HCT116 (cell line): ENCODE results near the gene RIPOR1.

Source experiments
- CEBPB ChIP-seq: IDR thresholded peaks from 2 replicates; pipeline ENCODE4 v1.6.1; 2012; ENCODE audit warnings: low read depth
- ELF1 ChIP-seq: IDR thresholded peaks from 2 replicates; pipeline ENCODE4 v1.6.1; 2012; ENCODE audit warnings: low read depth, borderline replicate concordance
- EZH2 ChIP-seq: fragments of 200-600 bp; sonication (generic); IDR thresholded peaks from 2 replicates; pipeline ENCODE4 v1.6.1; 2017; ENCODE audit warnings: antibody characterized with exemption, mixed run types
- FOSL1 ChIP-seq: IDR thresholded peaks from 2 replicates; pipeline ENCODE4 v1.6.1; 2012; ENCODE audit warnings: low read depth
- POLR2A ChIP-seq: IDR thresholded peaks from 2 replicates; pipeline ENCODE4 v1.7.0; 2011; ENCODE audit warnings: borderline replicate concordance; ENCODE audit not compliant: insufficient read depth, insufficient read length; ENCODE audit errors: extremely low read depth
- TCF7L2 ChIP-seq: IDR thresholded peaks from 2 replicates; pipeline ENCODE4 v1.7.0; 2011; ENCODE audit warnings: borderline replicate concordance, inconsistent platforms; ENCODE audit not compliant: insufficient read depth, insufficient read length; ENCODE audit errors: extremely low read depth
- TF ChIP-seq, protein P1 (sequence below), 3 experiments: fragments of 200-600 bp in 1 of 3; sonication (generic) in 1 of 3; IDR thresholded peaks in 2 of 3; conservative IDR thresholded peaks in 1 of 3; 2 replicates each; pipeline ENCODE4 v1.5.1; 2012 to 2017; ENCODE audit warnings: low read depth in 2 of 3, low read length in 2 of 3, antibody characterized with exemption in 1 of 3, borderline replicate concordance in 1 of 3, control low read depth in 1 of 3, mild to moderate bottlenecking in 1 of 3, mixed read lengths in 1 of 3, mixed run types in 1 of 3, moderate library complexity in 1 of 3; ENCODE audit not compliant: insufficient read depth in 1 of 3
- TF ChIP-seq, protein P2 (sequence below): IDR thresholded peaks from 2 replicates; pipeline ENCODE4 v1.6.1; 2012; ENCODE audit warnings: low read depth

DNA sequence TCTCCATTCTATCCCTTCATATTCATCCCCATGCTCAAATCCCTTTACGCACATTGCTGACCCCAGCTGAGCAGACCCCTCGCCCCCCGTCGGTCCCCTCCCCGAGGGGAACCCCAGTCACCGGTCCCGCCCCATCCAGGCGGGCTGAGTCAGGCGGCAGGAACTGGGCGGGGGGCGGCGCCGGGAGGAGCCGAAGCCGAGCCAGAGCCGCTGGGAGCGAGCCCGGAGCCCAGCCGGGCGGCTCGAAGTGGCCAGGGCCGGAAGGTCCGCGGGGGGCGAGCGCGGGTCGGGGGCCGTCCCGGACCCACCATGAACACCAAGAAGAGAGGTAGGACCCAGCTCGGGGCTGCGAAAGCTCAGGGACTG lies 8.6 kb downstream of the RIPOR1 start:
- TF ChIP-seq, protein P1, sequence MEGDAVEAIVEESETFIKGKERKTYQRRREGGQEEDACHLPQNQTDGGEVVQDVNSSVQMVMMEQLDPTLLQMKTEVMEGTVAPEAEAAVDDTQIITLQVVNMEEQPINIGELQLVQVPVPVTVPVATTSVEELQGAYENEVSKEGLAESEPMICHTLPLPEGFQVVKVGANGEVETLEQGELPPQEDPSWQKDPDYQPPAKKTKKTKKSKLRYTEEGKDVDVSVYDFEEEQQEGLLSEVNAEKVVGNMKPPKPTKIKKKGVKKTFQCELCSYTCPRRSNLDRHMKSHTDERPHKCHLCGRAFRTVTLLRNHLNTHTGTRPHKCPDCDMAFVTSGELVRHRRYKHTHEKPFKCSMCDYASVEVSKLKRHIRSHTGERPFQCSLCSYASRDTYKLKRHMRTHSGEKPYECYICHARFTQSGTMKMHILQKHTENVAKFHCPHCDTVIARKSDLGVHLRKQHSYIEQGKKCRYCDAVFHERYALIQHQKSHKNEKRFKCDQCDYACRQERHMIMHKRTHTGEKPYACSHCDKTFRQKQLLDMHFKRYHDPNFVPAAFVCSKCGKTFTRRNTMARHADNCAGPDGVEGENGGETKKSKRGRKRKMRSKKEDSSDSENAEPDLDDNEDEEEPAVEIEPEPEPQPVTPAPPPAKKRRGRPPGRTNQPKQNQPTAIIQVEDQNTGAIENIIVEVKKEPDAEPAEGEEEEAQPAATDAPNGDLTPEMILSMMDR (IDR thresholded peaks at IDR 0.05 in 2 of 3, conservative IDR thresholded peaks at IDR 0.05 in 1 of 3; ENCODE audit: borderline replicate concordance in 1 of 3, insufficient read depth in 1 of 3, low read depth in 2 of 3, low read length in 2 of 3), result no peak
- TF ChIP-seq, protein P2, sequence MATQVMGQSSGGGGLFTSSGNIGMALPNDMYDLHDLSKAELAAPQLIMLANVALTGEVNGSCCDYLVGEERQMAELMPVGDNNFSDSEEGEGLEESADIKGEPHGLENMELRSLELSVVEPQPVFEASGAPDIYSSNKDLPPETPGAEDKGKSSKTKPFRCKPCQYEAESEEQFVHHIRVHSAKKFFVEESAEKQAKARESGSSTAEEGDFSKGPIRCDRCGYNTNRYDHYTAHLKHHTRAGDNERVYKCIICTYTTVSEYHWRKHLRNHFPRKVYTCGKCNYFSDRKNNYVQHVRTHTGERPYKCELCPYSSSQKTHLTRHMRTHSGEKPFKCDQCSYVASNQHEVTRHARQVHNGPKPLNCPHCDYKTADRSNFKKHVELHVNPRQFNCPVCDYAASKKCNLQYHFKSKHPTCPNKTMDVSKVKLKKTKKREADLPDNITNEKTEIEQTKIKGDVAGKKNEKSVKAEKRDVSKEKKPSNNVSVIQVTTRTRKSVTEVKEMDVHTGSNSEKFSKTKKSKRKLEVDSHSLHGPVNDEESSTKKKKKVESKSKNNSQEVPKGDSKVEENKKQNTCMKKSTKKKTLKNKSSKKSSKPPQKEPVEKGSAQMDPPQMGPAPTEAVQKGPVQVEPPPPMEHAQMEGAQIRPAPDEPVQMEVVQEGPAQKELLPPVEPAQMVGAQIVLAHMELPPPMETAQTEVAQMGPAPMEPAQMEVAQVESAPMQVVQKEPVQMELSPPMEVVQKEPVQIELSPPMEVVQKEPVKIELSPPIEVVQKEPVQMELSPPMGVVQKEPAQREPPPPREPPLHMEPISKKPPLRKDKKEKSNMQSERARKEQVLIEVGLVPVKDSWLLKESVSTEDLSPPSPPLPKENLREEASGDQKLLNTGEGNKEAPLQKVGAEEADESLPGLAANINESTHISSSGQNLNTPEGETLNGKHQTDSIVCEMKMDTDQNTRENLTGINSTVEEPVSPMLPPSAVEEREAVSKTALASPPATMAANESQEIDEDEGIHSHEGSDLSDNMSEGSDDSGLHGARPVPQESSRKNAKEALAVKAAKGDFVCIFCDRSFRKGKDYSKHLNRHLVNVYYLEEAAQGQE, result no peak
- TF ChIP-seq EZH2 (no peak), TCF7L2 (no peak), CEBPB (no peak), POLR2A (no peak), ELF1 (no peak), FOSL1 (no peak)
